ENCODE measurements around the gene EPB41L4B. TPM values are rescaled to one million over a fixed set of nuclear protein-coding genes. Genes with fewer than 3 reads are reported as not detected.

The EPB41L4B gene
- total RNA-seq, 1 experiment from 2014 or later: 8.1 TPM

DNA sequence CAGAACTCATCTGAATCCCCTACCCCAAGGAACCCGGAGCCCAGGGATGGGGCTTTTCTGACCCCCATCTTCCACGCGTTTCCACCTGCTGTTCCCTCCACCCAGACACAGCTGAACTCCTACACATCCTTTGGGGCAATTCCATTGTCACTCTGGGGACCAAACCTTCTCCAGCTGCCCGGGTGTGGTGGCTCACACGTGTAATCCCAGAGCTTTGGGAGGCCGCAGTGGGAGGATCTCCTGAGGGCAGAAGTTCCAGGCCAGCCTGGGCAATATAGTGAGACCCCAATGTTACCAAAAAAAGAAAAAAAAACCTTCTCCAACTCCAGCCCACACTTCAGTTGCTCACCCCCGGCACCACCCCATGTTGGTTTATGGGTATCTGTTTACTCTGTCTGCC, 8.1 kb downstream of the EPB41L4B start:
- H3K79me2 ChIP-seq (ENCODE audit: insufficient read depth, low read length): peaks cover 44% of the 10 kb centered on the region
- RAD21 ChIA-PET (ENCODE audit: low non-redundant PET in 1 of 2, low total read pairs in 2 of 2, uncharacterized antibody in 2 of 2, unreplicated experiment in 2 of 2): no interaction called here
- no peaks in the 10 kb centered on the region for H3K36me3 ChIP-seq (ENCODE audit: control insufficient read depth in 1 of 2, insufficient read depth in 2 of 2, low read length in 2 of 2)
- H3K4me3 ChIP-seq (replicated peaks in 1 of 2; ENCODE audit: low read depth in 1 of 2, low read length in 2 of 2): no peak overlapping the region
- no peak for TF ChIP-seq YY1 (IDR thresholded peaks at IDR 0.05; ENCODE audit: extremely low read depth, insufficient replicate concordance, low read depth, low read length)
- TF ChIP-seq EZH2 (IDR thresholded peaks at IDR 0.05): no peak
- no peak for TF ChIP-seq SRF (IDR thresholded peaks at IDR 0.05; ENCODE audit: low read depth)
- TF ChIP-seq POLR2AphosphoS5 (IDR thresholded peaks at IDR 0.05; ENCODE audit: low read depth, low read length): no peak
- TF ChIP-seq SP1 (IDR thresholded peaks at IDR 0.05; ENCODE audit: low read depth): no peak
- no peak for TF ChIP-seq RAD21 (IDR thresholded peaks at IDR 0.05; ENCODE audit: low read depth)
- TF ChIP-seq FOSL1 (IDR thresholded peaks at IDR 0.05; ENCODE audit: low read depth): no peak
- TF ChIP-seq, protein P1, sequence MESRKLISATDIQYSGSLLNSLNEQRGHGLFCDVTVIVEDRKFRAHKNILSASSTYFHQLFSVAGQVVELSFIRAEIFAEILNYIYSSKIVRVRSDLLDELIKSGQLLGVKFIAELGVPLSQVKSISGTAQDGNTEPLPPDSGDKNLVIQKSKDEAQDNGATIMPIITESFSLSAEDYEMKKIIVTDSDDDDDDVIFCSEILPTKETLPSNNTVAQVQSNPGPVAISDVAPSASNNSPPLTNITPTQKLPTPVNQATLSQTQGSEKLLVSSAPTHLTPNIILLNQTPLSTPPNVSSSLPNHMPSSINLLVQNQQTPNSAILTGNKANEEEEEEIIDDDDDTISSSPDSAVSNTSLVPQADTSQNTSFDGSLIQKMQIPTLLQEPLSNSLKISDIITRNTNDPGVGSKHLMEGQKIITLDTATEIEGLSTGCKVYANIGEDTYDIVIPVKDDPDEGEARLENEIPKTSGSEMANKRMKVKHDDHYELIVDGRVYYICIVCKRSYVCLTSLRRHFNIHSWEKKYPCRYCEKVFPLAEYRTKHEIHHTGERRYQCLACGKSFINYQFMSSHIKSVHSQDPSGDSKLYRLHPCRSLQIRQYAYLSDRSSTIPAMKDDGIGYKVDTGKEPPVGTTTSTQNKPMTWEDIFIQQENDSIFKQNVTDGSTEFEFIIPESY (IDR thresholded peaks at IDR 0.05; ENCODE audit: extremely low read depth, insufficient replicate concordance, low read length): no peak
- TF ChIP-seq, protein P2, sequence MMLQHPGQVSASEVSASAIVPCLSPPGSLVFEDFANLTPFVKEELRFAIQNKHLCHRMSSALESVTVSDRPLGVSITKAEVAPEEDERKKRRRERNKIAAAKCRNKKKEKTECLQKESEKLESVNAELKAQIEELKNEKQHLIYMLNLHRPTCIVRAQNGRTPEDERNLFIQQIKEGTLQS (IDR thresholded peaks at IDR 0.05): no peak
- TF ChIP-seq CBX3 (IDR thresholded peaks at IDR 0.05; ENCODE audit: low read depth): no peak
- TF ChIP-seq ZNF274 (IDR thresholded peaks at IDR 0.05; ENCODE audit: low read depth, low read length): no peak
- intact Hi-C loops (cut with micrococcal nuclease): no loop called here
- H3K9ac ChIP-seq (ENCODE audit: low read length): no peak overlapping the region
- H4K20me1 ChIP-seq (ENCODE audit: insufficient read depth): no peaks in the 10 kb centered on the region
- H3K9me2 ChIP-seq (ENCODE audit: insufficient read depth): no peaks in the 10 kb centered on the region
- no peak overlapping the region for H3K27ac ChIP-seq (ENCODE audit: low read depth, low read length)
- POLR2A ChIA-PET: no interaction called here
- CTCF ChIA-PET: no interaction called here
- H3K27me3 ChIP-seq (ENCODE audit: insufficient read depth, low read length): no peaks in the 10 kb centered on the region
- no peak overlapping the region for H2AFZ ChIP-seq (ENCODE audit: low read depth, low read length, poor library complexity, severe bottlenecking)
- peaks cover 30 to 75% of the 10 kb centered on the region in 2 experiments for H3K4me1 ChIP-seq (ENCODE audit: control insufficient read depth in 1 of 2, insufficient read depth in 2 of 2, low read length in 2 of 2)
- BruUV-seq (replicated peaks): no TSS peak
- ATAC-seq (no peak), DNase-seq (ENCODE audit: low read depth, low spot score) (no peak)
- no peak overlapping the region for H3K4me2 ChIP-seq (ENCODE audit: low read length)
- H3K9me3 ChIP-seq (ENCODE audit: control insufficient read depth in 1 of 2, insufficient read depth in 1 of 2, low read depth in 1 of 2, low read length in 2 of 2): no peaks in the 10 kb centered on the region
